ENCODE measurements around the gene CSNK1G1. TPM values are rescaled to one million over a fixed set of nuclear protein-coding genes. Genes with fewer than 3 reads are reported as not detected.
"Not testable (repeated sequence)": the region's sequence is repeated elsewhere in the genome, so short reads cannot be mapped to it uniquely, and the experiment has no call there.

Gene CSNK1G1
- total RNA-seq, 1 donor from 2014 or later = 19.8 TPM

GRCh38 chr15:64387562-64388168, 31.7 kb upstream of the CSNK1G1 start, which contains the start of gene TRIP4:
Gene TRIP4 (plus strand): TSS chr15:64387836. CDS start chr15:64387864, 28 bp downstream.
- Histone ChIP-seq H3K36me3 (peaks cover 5% of the 10 kb centered on the region), H3K4me1 (peaks cover 11% of the 10 kb centered on the region), H3K4me3 (peak within 1 kb of the TSS; percentile 90), H3K27me3 (ENCODE audit: low read depth) (no peaks in the 10 kb centered on the region), H3K9me3 (no peaks in the 10 kb centered on the region), H3K27ac (peak within 1 kb of the TSS; percentile 84)
- no peak for TF ChIP-seq CTCF (IDR thresholded peaks at IDR 0.05)
- DNase-seq (peak; percentile 98), ATAC-seq (peak; percentile 100)
- intact Hi-C loops (cut with DNase I) = no loop called here

GRCh38 chr15:64386291-64386690, 30.3 kb upstream of the CSNK1G1 start:
- H3K4me3 ChIP-seq = no peak overlapping the region
- ATAC-seq (no peak), DNase-seq (no peak)
- intact Hi-C loops (cut with DNase I) = no loop called here
- no peak for TF ChIP-seq CTCF (IDR thresholded peaks at IDR 0.05)
- no peaks in the 10 kb centered on the region for H3K9me3 ChIP-seq
- H3K27me3 ChIP-seq (ENCODE audit: low read depth) = no peaks in the 10 kb centered on the region
- H3K36me3 ChIP-seq = no peaks in the 10 kb centered on the region
- no peak overlapping the region for H3K27ac ChIP-seq
- H3K4me1 ChIP-seq = peaks cover 11% of the 10 kb centered on the region

GRCh38 chr15:64383760-64384159, 27.8 kb upstream of the CSNK1G1 start:
- ATAC-seq = no peak
- TF ChIP-seq CTCF (IDR thresholded peaks at IDR 0.05) = no peak
- no peaks in the 10 kb centered on the region for H3K36me3 ChIP-seq
- no peaks in the 10 kb centered on the region for H3K27me3 ChIP-seq (ENCODE audit: low read depth)
- H3K4me1 ChIP-seq = peaks cover 14% of the 10 kb centered on the region
- no peak overlapping the region for H3K27ac ChIP-seq
- H3K4me3 ChIP-seq = no peak overlapping the region
- intact Hi-C loops (cut with DNase I) = no loop called here
- no peak for DNase-seq
- no peaks in the 10 kb centered on the region for H3K9me3 ChIP-seq

- Histone ChIP-seq H3K36me3 (no peaks in the 10 kb centered on the region), H3K9me3 (no peaks in the 10 kb centered on the region), H3K4me3 (peak within 1 kb of the TSS; percentile 66), H3K4me1 (peaks cover 6% of the 10 kb centered on the region), H3K27me3 (ENCODE audit: low read depth) (no peaks in the 10 kb centered on the region), H3K27ac (no peak within 1 kb of the TSS)
- intact Hi-C loops (cut with DNase I) = no loop called here
- DNase-seq = peak; percentile 95
- no peak for TF ChIP-seq CTCF (IDR thresholded peaks at IDR 0.05)
- ATAC-seq = peak; percentile 99 to 100
These were observed 25.2 kb upstream of the CSNK1G1 start, which contains the start of gene PCLAF for GRCh38 chr15:64381000-64381751. Gene PCLAF (minus strand): TSS chr15:64381441. CDS start chr15:64381371, 70 bp downstream.

GRCh38 chr15:64380130-64380870, 24.3 kb upstream of the CSNK1G1 start:
- H3K9me3 ChIP-seq; H3K36me3 ChIP-seq; H3K27me3 ChIP-seq (ENCODE audit: low read depth); ATAC-seq; H3K27ac ChIP-seq; H3K4me1 ChIP-seq; intact Hi-C loops (cut with DNase I); DNase-seq: not testable (repeated sequence)
- peak overlapping the region; percentile 66 for H3K4me3 ChIP-seq
